ENCODE results near the gene EIF2B1. TPM values are rescaled to one million over a fixed set of nuclear protein-coding genes. Genes with fewer than 3 reads are reported as not detected.

Gene EIF2B1
- total RNA-seq, 1 experiment from 2014 or later = 41.7 TPM

- ChIA-PET RAD21 (ENCODE audit: low non-redundant PET in 1 of 2, low total read pairs in 2 of 2, uncharacterized antibody in 2 of 2, unreplicated experiment in 2 of 2) (no interaction called here), POLR2A (interaction anchor here (0.6 kb wide), 1 partner anchor 10 kb away, joined by 3 read pairs; no protein-coding TSS in a partner anchor), CTCF (no interaction called here)
- Histone ChIP-seq H3K79me2 (ENCODE audit: insufficient read depth, low read length) (peaks cover 5% of the 10 kb centered on the region), H3K36me3 (ENCODE audit: control insufficient read depth in 1 of 2, insufficient read depth in 2 of 2, low read length in 2 of 2) (peaks cover 37 to 49% of the 10 kb centered on the region in 2 experiments; a peak in 3 of 4 replicates), H3K4me1 (ENCODE audit: control insufficient read depth in 1 of 2, insufficient read depth in 2 of 2, low read length in 2 of 2) (no peaks in the 10 kb centered on the region), H3K9me2 (ENCODE audit: insufficient read depth) (no peaks in the 10 kb centered on the region), H3K27me3 (ENCODE audit: insufficient read depth, low read length) (no peaks in the 10 kb centered on the region), H4K20me1 (ENCODE audit: insufficient read depth) (no peaks in the 10 kb centered on the region), H2AFZ (ENCODE audit: low read depth, low read length, poor library complexity, severe bottlenecking) (no peak overlapping the region), H3K27ac (ENCODE audit: low read depth, low read length) (no peak overlapping the region), H3K4me2 (ENCODE audit: low read length) (no peak overlapping the region), H3K9ac (ENCODE audit: low read length) (no peak overlapping the region), H3K9me3 (ENCODE audit: control insufficient read depth in 1 of 2, insufficient read depth in 1 of 2, low read depth in 1 of 2, low read length in 2 of 2) (no peaks in the 10 kb centered on the region), H3K4me3 (replicated peaks in 1 of 2; ENCODE audit: low read depth in 1 of 2, low read length in 2 of 2) (no peak overlapping the region)
- DNase-seq (ENCODE audit: low read depth, low spot score) = no peak
- intact Hi-C loops (cut with micrococcal nuclease) = no loop called here
- no TSS peak for BruUV-seq (replicated peaks)
- TF ChIP-seq REST (IDR thresholded peaks at IDR 0.05; ENCODE audit: low read depth) (no peak), POLR2A (IDR thresholded peaks at IDR 0.05; ENCODE audit: borderline replicate concordance, extremely low read depth, insufficient read depth, insufficient read length) (no peak), JUND (IDR thresholded peaks at IDR 0.05) (no peak), ZBTB33 (IDR thresholded peaks at IDR 0.05; ENCODE audit: extremely low read depth, insufficient replicate concordance, low read length) (no peak), TCF7L2 (IDR thresholded peaks at IDR 0.05; ENCODE audit: borderline replicate concordance, extremely low read depth, insufficient read depth, insufficient read length) (no peak), SRF (IDR thresholded peaks at IDR 0.05; ENCODE audit: low read depth) (no peak), ATF3 (IDR thresholded peaks at IDR 0.05) (no peak), ELF1 (IDR thresholded peaks at IDR 0.05; ENCODE audit: borderline replicate concordance, low read depth) (no peak), CEBPB (IDR thresholded peaks at IDR 0.05; ENCODE audit: low read depth) (no peak), EZH2phosphoT487 (IDR thresholded peaks at IDR 0.05; ENCODE audit: borderline replicate concordance) (no peak), POLR2AphosphoS5 (IDR thresholded peaks at IDR 0.05; ENCODE audit: low read depth, low read length) (no peak), ZFX (IDR thresholded peaks at IDR 0.05) (no peak), SIN3A (IDR thresholded peaks at IDR 0.05; ENCODE audit: low read depth) (no peak), SP1 (IDR thresholded peaks at IDR 0.05; ENCODE audit: low read depth) (no peak)
- no peak for ATAC-seq
Measured at GRCh38 chr12:123655420-123655819, 21.9 kb upstream of the EIF2B1 start.

All from HCT116 (cell line).